HG02852 (cell line): ENCODE results near the gene MYBPC2.
"Not testable (repeated sequence)": the region's sequence is repeated elsewhere in the genome, so short reads cannot be mapped to it uniquely, and the experiment has no call there.

Source experiments
- ATAC-seq: cut with Tn5 transposase; IDR thresholded peaks from one replicate; pipeline ENCODE4 v1.9.1; 2021; ENCODE audit warnings: mild to moderate bottlenecking, moderate library complexity; ENCODE audit not compliant: unreplicated experiment

Gene MYBPC2

DNA sequence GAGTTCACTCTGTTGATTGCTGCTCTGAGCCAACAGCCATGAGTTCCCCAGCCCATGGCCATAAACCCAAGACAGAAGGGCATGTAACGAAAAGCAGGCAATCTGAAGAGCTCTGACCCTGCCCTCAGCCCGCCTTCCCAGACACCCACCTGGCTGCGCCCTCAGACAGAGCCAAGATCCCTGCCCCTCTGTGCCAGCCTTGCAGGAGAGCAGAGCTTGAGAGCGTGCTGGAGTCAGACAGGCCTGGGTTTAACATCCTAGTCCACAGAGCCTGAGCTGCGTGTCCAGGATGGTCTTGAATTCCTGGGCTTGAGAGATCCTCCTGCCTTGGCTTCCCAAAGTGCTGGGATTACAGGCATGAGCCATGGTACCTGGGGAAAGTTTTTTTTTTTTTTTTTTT is 24.6 kb downstream of the MYBPC2 start:
- no peak for ATAC-seq

DNA sequence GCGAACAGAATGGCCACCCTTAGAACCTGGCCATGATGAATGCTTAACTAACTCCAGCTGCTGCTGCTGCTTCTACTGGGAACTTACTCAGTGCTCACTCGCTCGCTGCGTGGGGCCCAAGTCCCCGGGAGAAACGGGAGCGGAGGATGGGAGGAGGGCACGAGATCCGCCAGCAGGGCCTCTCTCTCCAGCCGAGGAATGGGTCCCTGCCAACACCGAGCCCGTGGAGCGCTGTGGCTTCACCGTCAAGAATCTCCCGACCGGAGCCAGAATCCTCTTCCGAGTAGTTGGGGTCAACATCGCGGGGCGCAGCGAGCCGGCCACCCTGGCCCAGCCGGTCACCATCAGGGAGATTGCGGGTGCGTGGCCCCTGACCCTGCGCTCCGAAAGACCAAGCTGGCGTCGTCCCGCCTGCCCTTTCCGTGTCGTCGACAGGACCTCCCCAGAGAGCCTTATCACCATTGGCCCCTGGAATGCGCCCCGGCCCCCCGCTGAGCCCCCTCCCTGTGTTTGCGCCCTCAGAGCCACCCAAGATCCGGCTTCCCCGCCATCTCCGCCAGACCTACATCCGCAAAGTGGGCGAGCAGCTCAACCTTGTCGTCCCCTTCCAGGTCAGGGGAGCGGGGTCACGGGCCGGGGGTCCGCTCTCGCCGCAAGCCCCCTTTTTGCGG is 25.8 kb downstream of the MYBPC2 start:
- no peak for ATAC-seq

DNA sequence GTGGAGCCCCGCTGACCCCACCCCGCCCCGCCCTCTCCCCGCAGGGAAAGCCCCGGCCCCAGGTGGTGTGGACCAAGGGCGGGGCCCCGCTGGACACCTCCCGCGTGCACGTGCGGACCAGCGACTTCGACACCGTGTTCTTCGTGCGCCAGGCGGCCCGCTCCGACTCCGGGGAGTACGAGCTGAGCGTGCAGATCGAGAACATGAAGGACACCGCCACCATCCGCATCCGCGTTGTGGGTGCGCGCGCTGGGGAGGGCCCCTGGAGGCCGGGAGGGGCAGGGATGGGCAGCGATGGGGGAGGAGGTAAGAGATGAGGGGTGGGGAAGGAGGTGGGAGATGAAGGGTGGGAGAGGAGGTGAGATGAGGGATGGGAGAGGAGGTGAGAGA is 26.4 kb downstream of the MYBPC2 start:
- no peak for ATAC-seq

DNA sequence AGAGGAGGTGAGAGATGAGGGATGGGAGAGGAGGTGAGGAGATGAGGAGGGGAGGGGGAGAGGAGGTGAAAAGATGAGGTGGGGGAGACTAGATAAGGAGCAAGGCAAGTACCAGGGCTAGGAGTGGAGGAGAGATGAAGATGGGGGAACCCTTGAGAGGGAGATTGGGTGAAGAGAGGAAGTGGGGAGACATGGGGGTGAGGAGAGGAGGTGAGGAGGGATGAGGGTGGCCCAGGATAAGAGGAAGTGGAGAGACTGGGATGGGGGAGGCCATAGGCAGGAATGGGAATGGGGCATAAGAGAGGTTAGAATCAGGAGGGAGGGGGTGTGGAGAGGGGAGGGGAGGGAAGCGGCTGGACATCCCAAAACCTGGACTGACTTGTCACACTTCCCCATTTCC is 26.9 kb downstream of the MYBPC2 start:
- no peak for ATAC-seq

DNA sequence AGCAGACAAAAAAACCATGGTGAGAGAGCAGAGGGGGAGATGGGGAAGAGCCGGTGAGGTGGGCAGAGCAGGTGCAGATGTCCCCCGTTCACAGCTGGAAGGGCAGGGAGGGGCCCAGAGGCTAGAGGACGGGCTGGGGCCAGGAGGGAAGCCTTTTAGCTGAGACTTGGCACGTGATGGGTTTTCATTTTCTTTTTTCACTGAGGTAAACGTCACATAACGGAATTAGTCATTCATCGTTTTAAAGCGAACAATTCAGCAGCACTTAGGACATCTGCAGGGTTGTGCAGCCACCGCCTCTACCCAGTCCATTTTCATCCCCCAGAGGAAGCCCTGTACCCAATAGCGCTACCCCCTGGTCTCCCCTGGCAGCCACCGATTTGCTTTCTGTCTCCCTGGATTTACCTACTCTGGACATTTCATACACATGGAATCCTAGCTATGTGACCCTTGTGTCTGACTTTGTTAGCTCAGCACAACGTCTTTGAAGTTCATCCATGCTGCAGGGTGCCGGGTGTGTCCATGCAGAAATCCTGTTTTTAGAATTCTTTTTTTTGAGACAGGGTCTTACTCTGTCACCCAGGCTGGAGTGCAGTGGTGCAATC is 27.6 kb downstream of the MYBPC2 start:
- ATAC-seq = peak; percentile 48

DNA sequence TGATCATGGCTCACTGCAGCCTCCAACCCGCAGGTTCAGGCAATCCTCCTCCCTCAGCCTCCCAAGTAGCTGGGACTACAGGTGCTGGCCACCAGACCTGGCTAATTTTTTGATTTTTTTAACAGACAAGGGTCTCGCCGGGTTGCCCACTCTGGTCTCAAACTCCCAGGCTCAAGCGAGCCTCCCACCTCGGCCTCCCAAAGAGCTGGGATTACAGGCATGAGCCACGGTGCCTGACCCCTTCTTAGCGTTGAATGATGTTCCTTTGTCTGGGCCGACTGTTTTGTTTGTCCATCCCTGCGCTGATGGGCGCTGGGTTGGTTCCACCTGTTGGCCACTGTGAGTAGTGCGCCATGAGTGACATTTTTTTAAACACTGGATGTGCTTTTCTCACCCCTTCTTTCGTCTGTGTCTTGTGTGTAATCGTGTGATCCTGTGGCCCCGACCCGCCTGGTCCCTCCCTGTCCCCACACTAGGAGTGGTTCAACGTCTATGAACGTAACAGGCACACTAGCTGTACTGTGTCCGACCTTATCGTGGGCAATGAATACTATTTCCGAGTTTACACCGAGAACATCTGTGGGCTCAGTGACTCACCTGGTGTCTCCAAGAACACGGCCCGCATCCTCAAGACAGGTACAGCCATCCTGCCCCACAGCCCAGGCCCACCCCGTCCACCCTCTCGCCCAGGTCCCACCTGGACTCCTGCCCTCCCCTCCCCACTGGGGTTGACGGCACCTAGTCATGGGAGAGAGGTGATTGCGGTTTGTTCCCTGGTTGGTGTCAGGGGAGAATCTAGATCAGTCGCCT is 28.6 kb downstream of the MYBPC2 start:
- ATAC-seq = no peak

DNA sequence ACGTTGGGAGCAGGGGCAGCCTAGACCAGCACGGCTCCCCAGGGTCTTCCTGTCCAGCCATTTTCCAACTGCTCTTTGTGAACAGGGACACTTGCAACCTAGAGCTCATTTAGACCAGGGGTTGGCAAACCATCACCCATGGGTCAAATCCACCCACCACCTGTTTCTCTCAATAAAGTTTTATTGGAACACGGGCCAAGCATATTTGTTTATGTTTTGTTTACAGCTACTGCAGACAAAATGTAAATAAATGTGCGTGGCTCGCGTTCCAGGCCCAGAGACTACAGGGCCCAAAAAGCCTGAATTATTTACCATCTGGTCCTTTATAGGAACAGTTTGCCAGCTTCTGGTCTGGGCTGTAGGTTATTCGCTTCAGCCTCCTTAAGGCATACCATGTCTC is 30.3 kb downstream of the MYBPC2 start:
- no peak for ATAC-seq

DNA sequence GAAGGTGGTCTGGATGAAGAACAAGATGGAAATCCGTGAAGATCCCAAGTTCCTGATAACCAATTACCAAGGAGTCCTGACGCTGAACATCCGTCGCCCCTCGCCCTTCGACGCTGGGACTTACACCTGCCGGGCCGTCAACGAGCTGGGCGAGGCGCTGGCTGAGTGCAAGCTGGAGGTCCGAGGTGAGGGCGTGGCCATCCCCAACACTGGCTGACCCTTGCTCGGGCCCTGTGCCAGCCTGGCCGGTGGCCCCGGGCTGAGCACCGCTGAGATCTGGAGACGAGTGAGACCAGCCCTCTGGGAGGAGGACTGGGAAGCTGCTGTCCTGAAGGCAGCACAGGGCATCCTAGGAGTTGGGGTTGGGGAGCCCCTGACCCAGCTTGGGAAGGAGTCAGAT is 31.7 kb downstream of the MYBPC2 start:
- ATAC-seq = no peak

DNA sequence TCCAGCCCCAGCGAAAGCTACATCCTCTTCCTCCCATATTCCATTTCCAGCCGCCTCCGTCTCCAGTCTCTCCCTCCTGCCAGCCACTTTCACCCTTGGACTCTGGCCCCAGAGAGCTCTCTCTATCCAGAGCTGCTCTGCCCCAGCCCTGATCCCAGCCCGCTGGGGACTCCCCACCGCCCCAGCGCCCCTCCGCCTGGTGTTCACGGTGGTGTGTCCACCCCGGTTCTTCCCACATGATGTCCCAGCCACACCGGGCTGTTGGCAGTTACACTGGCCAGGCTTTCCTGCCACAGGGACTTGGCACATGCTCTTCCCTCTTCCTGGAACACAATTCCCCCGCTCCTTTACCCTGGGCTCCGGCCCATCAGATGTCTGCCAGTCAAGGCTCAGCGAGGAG is 32.3 kb downstream of the MYBPC2 start:
- ATAC-seq = no peak

DNA sequence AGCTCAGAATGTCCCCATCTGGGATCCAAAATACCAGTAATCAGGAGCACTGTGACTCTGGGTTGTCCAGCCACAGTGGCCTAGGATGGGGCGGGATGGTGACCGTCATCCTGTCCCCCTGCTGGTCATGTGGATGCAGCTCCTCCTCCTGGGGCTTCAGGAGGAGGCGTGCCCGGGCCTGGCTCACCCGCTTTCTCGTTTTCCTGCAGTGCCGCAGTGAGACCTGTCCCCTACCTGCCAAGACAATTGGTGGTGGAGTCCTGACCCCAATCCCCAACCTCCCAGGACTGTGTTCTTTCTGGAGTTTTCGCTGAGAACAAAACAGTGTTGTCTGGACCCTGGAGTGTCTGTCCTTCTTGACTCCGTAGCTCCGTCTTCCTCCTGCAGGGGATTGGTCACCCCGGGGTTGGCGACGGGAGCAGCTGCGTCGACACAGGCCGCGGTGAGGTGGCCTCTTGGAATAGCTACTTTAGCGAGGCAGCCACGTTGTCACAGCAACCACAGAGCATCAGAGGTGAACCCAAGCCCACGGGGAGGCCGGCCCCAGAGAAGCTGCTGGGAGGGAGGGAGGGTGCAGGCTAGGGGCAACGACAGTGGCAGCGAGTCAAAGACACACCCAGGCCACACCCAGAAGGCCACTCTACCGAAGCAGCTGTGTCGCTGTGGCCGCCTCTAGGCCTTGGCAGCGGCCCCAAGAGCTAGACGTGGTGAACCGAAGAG is 33.5 kb downstream of the MYBPC2 start:
- no peak for ATAC-seq

DNA sequence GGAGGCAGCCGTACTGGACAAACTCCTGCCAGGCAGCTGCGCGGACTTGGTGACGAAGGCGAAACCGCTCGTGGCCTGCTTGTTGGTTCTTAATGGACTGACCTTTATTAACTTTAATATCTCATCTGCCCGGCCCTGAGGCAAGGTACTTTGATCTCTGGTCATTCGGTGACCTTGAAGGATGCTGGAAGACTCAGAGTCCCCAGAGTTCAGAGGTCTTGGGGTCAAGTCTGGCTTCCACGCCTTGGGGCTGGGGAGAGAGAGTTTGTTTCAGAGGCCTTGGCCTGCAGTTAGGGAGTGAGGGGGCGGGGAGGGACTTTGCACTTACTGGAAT is 34.0 kb downstream of the MYBPC2 start:
- ATAC-seq = no peak

DNA sequence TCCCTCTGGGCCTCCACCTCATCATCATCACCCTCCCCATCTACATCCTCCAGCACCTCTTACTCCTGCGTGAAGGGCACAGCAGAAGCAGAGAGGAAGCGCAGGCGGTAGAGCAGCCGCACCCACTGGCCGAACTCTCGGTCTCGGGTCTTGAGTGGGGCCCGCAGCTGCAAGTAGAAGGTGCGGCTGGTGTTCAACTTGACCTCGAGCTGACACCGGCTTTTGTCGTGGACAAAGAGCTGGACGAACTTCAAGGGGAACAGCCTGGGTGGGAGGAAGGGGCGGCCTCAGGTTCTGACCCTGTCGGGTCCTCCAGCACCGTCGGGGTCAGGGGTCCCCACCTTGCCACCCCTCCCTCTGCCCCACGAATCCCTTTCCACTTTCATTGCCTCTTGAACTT is 34.9 kb downstream of the MYBPC2 start:
- no peak for ATAC-seq

DNA sequence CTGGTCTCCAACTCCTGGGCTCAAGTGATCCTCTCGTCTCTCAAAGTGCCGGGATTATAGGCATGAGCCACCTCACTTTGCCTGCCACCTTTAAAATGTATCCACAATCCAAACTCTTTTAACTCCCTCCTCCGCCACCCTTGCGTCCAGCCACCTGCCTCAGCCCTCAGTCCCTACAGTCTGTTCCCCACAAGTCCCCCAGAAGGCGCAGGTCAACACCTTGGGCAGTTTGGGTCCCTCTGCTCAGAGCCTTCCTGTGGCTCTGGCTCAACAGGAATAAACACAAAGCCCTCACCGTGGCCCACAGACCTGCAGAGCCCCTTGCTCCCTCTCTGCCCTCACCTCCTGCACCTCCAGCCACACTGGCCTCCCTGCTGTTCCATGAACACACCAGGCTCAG is 36.1 kb downstream of the MYBPC2 start:
- ATAC-seq = no peak

DNA sequence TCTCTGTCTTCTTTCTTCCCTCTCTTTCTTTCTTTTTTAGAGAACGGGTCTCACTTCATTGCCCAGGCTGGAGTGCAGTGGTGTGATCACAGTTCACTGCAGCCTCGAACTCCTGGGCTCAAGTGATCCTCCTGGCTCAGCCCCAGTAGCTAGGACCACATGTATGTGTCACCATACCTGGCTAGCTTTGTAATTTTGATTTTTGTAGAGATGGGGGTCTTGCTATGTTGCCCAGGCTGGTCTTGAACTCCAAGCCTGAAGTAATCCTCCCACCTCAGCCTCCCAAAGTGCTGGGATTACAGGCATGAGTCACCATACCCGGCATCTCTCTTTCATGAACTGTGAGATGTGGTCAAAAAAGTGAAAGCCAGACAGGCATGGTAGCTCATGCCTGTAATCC is 40.6 kb downstream of the MYBPC2 start:
- not testable (repeated sequence) for ATAC-seq

DNA sequence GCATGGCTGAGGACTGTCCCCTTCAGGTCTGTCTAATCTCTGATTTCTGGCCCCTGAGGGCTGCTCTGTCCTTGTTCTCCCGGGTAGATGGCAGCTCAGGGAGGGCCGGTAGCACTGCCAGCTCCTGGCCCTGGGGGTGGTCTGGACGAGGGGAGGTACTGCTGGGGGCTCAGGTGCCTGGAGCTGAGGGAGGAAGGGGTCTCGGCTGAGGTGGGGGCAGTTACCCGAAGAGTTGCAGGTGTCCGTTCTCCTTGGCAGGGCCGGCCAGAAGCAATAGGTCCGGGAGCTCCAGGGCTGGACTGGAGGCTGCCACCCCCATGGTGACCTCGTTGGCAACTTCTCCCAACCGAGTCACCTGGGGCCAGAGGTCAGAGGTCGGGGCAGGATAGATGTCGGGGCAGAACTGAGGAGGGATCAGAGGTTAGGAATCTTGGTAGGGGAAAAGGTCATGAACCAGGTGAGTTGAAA is 42.4 kb downstream of the MYBPC2 start:
- no peak for ATAC-seq

DNA sequence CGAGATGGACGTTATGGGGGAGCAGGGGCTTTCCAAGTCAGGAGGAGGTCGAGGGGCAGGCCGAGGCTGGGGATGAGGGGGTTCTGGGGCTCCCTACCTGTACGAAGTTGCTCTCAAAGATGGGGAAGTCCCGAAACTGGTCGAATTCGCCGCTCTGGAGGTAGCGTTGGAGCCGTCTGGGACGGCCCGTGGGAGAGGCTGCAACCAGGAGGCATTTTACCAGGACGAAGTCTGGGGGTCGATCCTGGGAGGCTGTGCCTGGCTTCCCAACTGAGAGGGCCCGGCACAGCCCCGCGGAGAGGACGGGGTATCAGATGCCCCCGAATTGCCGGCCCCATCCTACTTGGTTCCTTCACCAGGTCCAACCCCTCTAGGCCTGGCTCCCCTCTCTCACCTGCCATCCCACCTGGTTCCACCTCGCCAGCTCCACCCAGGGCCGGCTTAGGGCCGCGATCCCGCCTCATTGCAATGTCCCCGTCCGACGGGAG is 43.1 kb downstream of the MYBPC2 start:
- peak; percentile 22 for ATAC-seq

DNA sequence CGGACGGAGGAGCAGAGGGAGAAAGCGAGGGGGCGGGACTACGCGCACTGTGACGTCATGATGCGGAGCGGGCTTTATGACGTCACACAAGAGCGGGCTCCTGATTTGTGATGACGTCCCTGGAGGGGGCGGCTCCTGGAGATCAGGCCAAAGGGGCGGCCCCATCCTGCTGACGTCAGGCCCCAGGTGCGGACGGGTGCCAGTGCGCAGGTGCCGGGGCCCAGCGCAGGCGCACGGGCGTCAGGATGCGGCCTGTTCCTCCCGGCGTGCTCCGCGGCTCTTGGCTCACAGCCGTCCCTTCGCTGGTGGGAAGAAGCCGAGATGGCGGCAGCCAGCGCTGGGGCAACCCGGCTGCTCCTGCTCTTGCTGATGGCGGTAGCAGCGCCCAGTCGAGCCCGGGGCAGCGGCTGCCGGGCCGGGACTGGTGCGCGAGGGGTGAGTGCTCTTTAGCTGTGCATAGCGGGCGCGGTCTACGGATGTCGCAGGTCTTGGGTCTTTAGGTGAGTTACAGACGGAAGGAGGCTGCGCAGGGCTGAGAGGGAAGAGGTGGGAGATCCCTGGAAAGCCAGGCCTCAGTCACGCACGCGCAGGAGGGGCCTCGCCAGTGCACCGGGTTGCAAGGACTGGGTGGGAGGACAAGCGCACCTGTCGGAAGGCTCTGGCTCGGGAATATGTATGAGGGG is 43.7 kb downstream of the MYBPC2 start, which contains the start of the genes EMC10 and GARIN5A:
TSS of gene EMC10 (plus strand) at position 284 of the 683 bp plus-strand sequence. CDS start at position 322, 38 bp downstream.
TSS of gene GARIN5A (minus strand) at position 625 of the 683 bp plus-strand sequence. CDS start at position 165, 460 bp downstream.
- peak; percentile 92 for ATAC-seq

DNA sequence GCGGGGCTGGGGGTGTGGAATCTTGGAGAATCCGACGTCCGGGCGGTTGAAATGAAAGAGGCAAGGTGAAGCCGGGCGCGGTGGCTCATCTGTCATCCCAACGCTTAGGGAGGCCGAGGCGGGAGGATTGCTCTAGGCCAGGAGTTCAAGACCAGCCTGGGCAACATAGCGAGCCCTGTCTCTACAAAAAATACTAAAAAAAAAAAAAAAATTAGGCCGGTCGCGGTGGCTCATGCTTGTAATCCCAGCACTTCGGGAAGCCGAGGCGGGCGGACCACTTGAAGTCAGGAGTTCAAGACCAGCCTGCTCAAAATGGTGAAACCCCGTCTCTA is 44.2 kb downstream of the MYBPC2 start:
- ATAC-seq = no peak

DNA sequence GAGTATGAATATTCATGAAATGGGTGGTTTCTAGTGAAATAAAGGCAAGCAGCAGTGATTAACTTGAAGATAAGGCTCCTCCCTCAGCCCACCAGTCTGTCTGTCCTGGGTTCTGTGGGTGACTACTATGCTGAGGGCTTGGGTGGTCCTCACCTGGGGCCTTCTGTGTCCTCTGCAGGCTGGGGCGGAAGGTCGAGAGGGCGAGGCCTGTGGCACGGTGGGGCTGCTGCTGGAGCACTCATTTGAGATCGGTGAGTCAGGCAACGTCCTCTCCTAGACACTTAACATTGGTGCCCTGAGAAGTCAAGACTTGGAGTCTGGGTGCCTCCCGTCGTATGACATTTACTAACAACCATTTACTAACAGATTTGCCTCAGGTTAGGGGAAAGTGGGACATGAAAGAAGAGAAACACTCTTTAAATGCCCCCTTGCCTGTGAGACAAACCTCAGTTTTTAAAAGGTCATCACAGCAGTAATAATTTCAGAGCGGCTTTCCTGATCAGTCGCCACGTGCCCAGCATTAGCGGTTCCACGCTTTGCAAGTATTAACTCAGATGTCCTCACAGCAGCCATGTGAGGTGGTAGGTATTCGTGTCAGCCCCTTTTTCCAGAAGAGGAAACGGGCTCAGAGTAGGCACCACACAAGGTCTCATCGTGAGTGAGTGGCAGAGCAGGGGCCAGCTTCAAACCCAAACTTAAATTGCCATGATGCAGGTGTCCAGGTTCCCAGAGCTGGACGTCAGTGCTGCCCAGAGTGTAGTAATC is 45.2 kb downstream of the MYBPC2 start:
- no peak for ATAC-seq
